Measurements from ENCODE around the gene CHPF.
A peak's percentile ranks its signal among the peaks of the same experiment; 100 is the strongest.

CHPF gene

DNA sequence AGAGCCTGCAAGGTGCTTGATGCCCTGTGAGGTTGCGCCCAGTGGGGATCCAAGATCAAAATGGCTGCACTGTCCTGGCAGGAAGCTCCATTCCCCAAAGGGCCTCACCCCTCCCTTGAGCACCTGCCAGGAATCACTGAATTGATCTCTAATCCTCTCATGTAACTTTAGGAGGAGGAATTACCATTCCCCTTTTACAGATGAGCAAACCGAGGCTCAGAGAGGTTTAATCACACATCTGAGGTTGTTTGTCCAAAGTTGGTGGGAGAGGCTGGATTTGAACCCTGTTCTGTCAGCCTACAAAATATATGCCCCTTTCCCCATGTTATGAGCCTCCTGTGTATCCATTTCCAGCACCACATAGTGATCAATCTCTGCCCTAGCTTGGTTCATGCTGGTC lies 18.8 kb downstream of the CHPF start:
- WGBS (ENCODE audit: extremely low coverage, insufficient coverage, insufficient read length): no CpG with 5 or more reads among the region's 2 CpGs
- Histone ChIP-seq H3K27me3 (ENCODE audit: insufficient read depth, low read length) (peaks cover 30% of the 10 kb centered on the region), H2BK120ac (ENCODE audit: insufficient read depth, low read length, poor library complexity) (no peak overlapping the region), H3K14ac (ENCODE audit: low read length) (no peak overlapping the region), H2BK12ac (ENCODE audit: low read length) (no peak overlapping the region), H3K79me1 (ENCODE audit: low read length) (no peaks in the 10 kb centered on the region), H3K4me2 (ENCODE audit: low read length) (no peak overlapping the region), H3K9ac (ENCODE audit: low read length) (no peak overlapping the region), H4K8ac (ENCODE audit: low read depth, low read length) (no peak overlapping the region), H3K9me3 (ENCODE audit: insufficient read depth, low read depth, low read length) (peaks cover 2% of the 10 kb centered on the region), H3K23ac (ENCODE audit: low read length) (no peak overlapping the region), H4K91ac (ENCODE audit: low read depth, low read length) (no peak overlapping the region), H2AFZ (ENCODE audit: insufficient read depth, low read length, poor library complexity) (no peak overlapping the region), H3K18ac (ENCODE audit: low read length) (no peak overlapping the region), H3K36me3 (ENCODE audit: control insufficient read depth in 1 of 2, insufficient read depth in 2 of 2, low read length in 2 of 2) (no peaks in the 10 kb centered on the region), H4K12ac (ENCODE audit: low read depth, low read length) (no peak overlapping the region), H3K4ac (ENCODE audit: low read depth, low read length) (no peak overlapping the region), H3K27ac (ENCODE audit: low read depth, low read length) (no peak overlapping the region), H3K4me3 (ENCODE audit: low read depth, low read length) (no peak overlapping the region), H3K4me1 (ENCODE audit: control insufficient read depth in 1 of 2, insufficient read depth in 2 of 2, low read length in 2 of 2) (peaks cover 0 to 2% of the 10 kb centered on the region in 2 experiments), H2AK5ac (ENCODE audit: low read length) (no peak overlapping the region), H3K79me2 (ENCODE audit: control insufficient read depth, insufficient read depth, low read length, poor library complexity) (no peaks in the 10 kb centered on the region), H2BK5ac (ENCODE audit: low read depth, low read length, poor library complexity) (no peak overlapping the region)
- DNase-seq: no peak

DNA sequence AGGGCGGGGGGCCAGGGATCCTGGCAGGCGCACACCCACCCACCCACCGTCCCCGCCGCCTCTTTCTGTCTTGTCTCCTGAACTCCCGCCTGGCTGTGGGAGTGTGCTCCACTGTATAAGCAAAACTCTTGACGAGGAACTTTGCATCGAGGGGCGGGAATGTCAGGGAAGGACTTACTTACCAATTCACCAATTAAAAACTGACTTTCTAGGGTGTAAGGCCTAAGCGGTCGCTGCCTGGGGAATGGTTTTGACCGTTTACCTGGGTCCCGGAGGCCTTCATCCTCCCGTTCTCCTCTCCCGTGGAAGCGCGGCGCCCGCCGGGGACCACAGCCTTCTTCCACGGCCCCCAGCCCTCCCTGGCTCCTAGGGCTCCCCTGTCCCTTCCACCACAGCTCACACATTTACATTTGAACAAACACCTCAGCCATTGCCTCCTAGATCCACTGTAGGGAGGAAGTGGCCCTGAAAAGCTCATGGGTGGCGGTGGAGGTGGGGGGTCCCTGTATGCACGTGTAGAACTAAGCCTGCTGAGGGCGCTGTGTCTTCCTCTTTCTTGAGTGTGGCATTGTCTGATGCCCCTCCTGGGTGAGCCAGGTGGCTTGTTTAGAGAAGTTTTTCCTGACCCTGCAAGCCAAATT lies 20.5 kb downstream of the CHPF start:
- no peak overlapping the region for H3K4ac ChIP-seq (ENCODE audit: low read depth, low read length)
- H4K8ac ChIP-seq (ENCODE audit: low read depth, low read length): no peak overlapping the region
- no peaks in the 10 kb centered on the region for H3K79me1 ChIP-seq (ENCODE audit: low read length)
- H2BK5ac ChIP-seq (ENCODE audit: low read depth, low read length, poor library complexity): no peak overlapping the region
- H3K4me2 ChIP-seq (ENCODE audit: low read length): peak overlapping the region; percentile 47
- no peak for DNase-seq
- H4K91ac ChIP-seq (ENCODE audit: low read depth, low read length): no peak overlapping the region
- H3K14ac ChIP-seq (ENCODE audit: low read length): no peak overlapping the region
- H4K12ac ChIP-seq (ENCODE audit: low read depth, low read length): no peak overlapping the region
- H2AK5ac ChIP-seq (ENCODE audit: low read length): no peak overlapping the region
- no peaks in the 10 kb centered on the region for H3K79me2 ChIP-seq (ENCODE audit: control insufficient read depth, insufficient read depth, low read length, poor library complexity)
- no peak overlapping the region for H2BK120ac ChIP-seq (ENCODE audit: insufficient read depth, low read length, poor library complexity)
- no peak overlapping the region for H3K23ac ChIP-seq (ENCODE audit: low read length)
- no peaks in the 10 kb centered on the region for H3K36me3 ChIP-seq (ENCODE audit: control insufficient read depth in 1 of 2, insufficient read depth in 2 of 2, low read length in 2 of 2)
- whole genome bisulfite sequencing (ENCODE audit: extremely low coverage, insufficient coverage, insufficient read length): no CpG with 5 or more reads among the region's 24 CpGs
- no peak overlapping the region for H3K27ac ChIP-seq (ENCODE audit: low read depth, low read length)
- no peak overlapping the region for H3K18ac ChIP-seq (ENCODE audit: low read length)
- no peak overlapping the region for H2AFZ ChIP-seq (ENCODE audit: insufficient read depth, low read length, poor library complexity)
- H3K27me3 ChIP-seq (ENCODE audit: insufficient read depth, low read length): peaks cover 21% of the 10 kb centered on the region
- peaks cover 0 to 2% of the 10 kb centered on the region in 2 experiments for H3K4me1 ChIP-seq (ENCODE audit: control insufficient read depth in 1 of 2, insufficient read depth in 2 of 2, low read length in 2 of 2)
- H3K9ac ChIP-seq (ENCODE audit: low read length): peak overlapping the region; percentile 9
- H2BK12ac ChIP-seq (ENCODE audit: low read length): no peak overlapping the region
- H3K9me3 ChIP-seq (ENCODE audit: insufficient read depth, low read depth, low read length): peaks cover 2% of the 10 kb centered on the region
- H3K4me3 ChIP-seq (ENCODE audit: low read depth, low read length): no peak overlapping the region

DNA sequence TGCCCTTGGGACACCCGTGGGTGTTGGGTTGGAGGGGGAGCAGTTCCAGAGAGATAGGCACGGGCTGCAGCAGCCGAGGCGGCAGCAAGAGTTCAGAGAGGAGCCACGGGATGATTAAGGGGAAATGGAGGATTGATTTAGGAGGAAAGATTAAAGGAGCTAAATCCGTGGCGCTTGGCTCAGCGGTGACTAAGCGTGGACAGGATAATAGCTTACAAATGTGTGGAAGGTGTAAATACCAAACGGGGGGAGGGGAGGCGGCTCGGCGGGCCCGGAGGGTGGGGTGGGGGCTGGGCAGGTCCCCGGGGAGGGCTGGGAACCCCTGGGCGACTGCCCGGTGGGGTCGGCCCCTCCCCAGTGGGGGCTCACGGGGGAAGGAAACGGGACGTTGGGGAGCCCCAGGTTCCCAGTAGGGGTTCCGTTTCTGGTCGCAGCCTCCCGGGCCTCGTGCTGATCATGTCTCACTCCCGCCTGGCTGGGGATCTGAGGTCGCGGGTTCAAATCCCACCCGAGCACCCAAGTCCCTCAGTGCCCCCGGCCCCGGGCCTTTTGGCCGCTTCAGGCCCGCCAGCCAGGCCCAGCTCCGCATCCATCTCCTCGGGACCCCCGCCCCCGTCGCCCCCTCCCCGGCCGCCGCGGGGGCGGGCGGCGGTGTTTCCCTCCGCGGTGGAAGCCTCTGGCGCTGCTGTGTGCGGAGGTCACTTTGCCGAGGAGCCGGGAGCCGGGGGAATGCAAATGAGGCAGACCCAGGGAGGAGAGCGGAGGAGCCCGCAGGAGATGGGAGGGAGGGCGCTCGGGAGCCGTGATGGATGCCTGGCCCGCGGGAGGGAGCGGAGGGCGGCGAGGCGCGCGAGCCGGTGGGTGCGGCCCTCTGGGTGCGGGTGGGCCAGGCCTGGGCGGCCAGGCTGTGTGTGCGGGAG lies 21.2 kb downstream of the CHPF start:
- Histone ChIP-seq H4K91ac (ENCODE audit: low read depth, low read length) (no peak overlapping the region), H3K4me3 (ENCODE audit: low read depth, low read length) (no peak overlapping the region), H3K9me3 (ENCODE audit: insufficient read depth, low read depth, low read length) (peaks cover 2% of the 10 kb centered on the region), H3K18ac (ENCODE audit: low read length) (no peak overlapping the region), H4K8ac (ENCODE audit: low read depth, low read length) (no peak overlapping the region), H3K27me3 (ENCODE audit: insufficient read depth, low read length) (peaks cover 21% of the 10 kb centered on the region), H2BK5ac (ENCODE audit: low read depth, low read length, poor library complexity) (no peak overlapping the region), H2AFZ (ENCODE audit: insufficient read depth, low read length, poor library complexity) (no peak overlapping the region), H2BK120ac (ENCODE audit: insufficient read depth, low read length, poor library complexity) (no peak overlapping the region), H3K9ac (ENCODE audit: low read length) (no peak overlapping the region), H3K23ac (ENCODE audit: low read length) (no peak overlapping the region), H2AK5ac (ENCODE audit: low read length) (no peak overlapping the region), H3K4me1 (ENCODE audit: control insufficient read depth in 1 of 2, insufficient read depth in 2 of 2, low read length in 2 of 2) (peaks cover 0 to 2% of the 10 kb centered on the region in 2 experiments), H3K79me1 (ENCODE audit: low read length) (no peaks in the 10 kb centered on the region), H3K27ac (ENCODE audit: low read depth, low read length) (no peak overlapping the region), H3K4ac (ENCODE audit: low read depth, low read length) (no peak overlapping the region), H3K14ac (ENCODE audit: low read length) (no peak overlapping the region), H4K12ac (ENCODE audit: low read depth, low read length) (no peak overlapping the region), H3K79me2 (ENCODE audit: control insufficient read depth, insufficient read depth, low read length, poor library complexity) (no peaks in the 10 kb centered on the region), H2BK12ac (ENCODE audit: low read length) (no peak overlapping the region), H3K36me3 (ENCODE audit: control insufficient read depth in 1 of 2, insufficient read depth in 2 of 2, low read length in 2 of 2) (no peaks in the 10 kb centered on the region), H3K4me2 (ENCODE audit: low read length) (peak overlapping the region; percentile 47)
- no CpG with 5 or more reads among the region's 70 CpGs for WGBS (ENCODE audit: extremely low coverage, insufficient coverage, insufficient read length)
- peak in 1 of 2 donors; percentile 60 for DNase-seq

DNA sequence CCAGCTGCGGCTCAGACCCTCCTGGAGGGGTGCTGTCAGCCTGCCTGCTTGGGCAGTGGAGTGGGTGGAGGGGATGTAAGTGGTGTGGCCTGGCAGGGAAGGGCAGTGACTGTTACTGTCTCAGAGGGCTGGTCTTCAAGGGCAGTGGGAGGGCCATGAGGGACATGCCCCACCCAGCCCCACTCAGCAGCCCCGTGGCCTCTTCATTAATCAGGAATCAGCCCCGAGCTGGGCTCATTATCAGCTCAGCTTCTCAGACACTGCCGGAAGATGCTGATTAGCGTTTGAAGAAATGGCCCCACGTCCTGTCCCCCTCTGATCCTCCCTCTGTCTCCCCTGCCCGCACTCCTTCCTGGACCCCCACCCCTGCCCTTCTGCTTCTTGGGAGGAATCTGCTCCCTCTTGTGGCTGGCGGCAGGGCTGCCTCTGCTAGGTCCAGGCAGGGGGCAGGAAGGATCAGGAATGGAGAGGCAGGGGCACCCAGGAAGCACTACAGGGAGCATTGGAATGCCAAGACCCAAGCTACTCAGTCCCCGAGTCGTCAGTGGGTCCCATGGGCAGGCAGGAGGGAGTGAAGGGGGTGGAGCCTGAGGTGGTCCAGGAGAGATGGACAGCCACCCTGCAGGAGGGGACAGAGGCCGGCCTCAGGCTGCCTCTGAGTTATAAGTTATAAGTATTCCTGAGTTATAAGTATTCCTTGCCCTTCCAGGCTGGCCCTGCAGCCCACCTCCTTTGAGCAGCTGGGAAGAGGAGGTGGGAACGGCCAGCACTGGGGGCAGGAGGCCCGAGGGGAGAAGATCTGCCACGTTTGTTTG lies 22.3 kb downstream of the CHPF start:
- H3K36me3 ChIP-seq (ENCODE audit: control insufficient read depth in 1 of 2, insufficient read depth in 2 of 2, low read length in 2 of 2): no peaks in the 10 kb centered on the region
- no peak overlapping the region for H3K18ac ChIP-seq (ENCODE audit: low read length)
- no peak for DNase-seq

More for the DNA sequence above, 22.3 kb downstream of the CHPF start:
- no peak overlapping the region for H2AK5ac ChIP-seq (ENCODE audit: low read length)
- H4K8ac ChIP-seq (ENCODE audit: low read depth, low read length): no peak overlapping the region
- no peak overlapping the region for H4K12ac ChIP-seq (ENCODE audit: low read depth, low read length)
- no peak overlapping the region for H2BK120ac ChIP-seq (ENCODE audit: insufficient read depth, low read length, poor library complexity)
- peak overlapping the region; percentile 31 for H3K4me2 ChIP-seq (ENCODE audit: low read length)
- no CpG with 5 or more reads among the region's 14 CpGs for WGBS (ENCODE audit: extremely low coverage, insufficient coverage, insufficient read length)
- H3K14ac ChIP-seq (ENCODE audit: low read length): no peak overlapping the region
- no peak overlapping the region for H2BK12ac ChIP-seq (ENCODE audit: low read length)
- H3K79me2 ChIP-seq (ENCODE audit: control insufficient read depth, insufficient read depth, low read length, poor library complexity): no peaks in the 10 kb centered on the region
- peaks cover 0 to 2% of the 10 kb centered on the region in 2 experiments for H3K4me1 ChIP-seq (ENCODE audit: control insufficient read depth in 1 of 2, insufficient read depth in 2 of 2, low read length in 2 of 2)
- no peak overlapping the region for H3K4me3 ChIP-seq (ENCODE audit: low read depth, low read length)
- no peak overlapping the region for H4K91ac ChIP-seq (ENCODE audit: low read depth, low read length)
- no peak overlapping the region for H3K4ac ChIP-seq (ENCODE audit: low read depth, low read length)
- H3K79me1 ChIP-seq (ENCODE audit: low read length): no peaks in the 10 kb centered on the region
- H2AFZ ChIP-seq (ENCODE audit: insufficient read depth, low read length, poor library complexity): no peak overlapping the region
- H2BK5ac ChIP-seq (ENCODE audit: low read depth, low read length, poor library complexity): no peak overlapping the region
- peaks cover 4% of the 10 kb centered on the region for H3K9me3 ChIP-seq (ENCODE audit: insufficient read depth, low read depth, low read length)
- no peak overlapping the region for H3K27ac ChIP-seq (ENCODE audit: low read depth, low read length)
- no peak overlapping the region for H3K23ac ChIP-seq (ENCODE audit: low read length)
- H3K9ac ChIP-seq (ENCODE audit: low read length): no peak overlapping the region
- H3K27me3 ChIP-seq (ENCODE audit: insufficient read depth, low read length): peaks cover 21% of the 10 kb centered on the region
